TTC549 (cell line): ENCODE data around the gene NELL1.

ENCODE experiments used
- FAIRE-seq: peaks from 2 replicates; lab custom pipeline; 2012; peaks lifted over from hg19 to GRCh38; lab: Jason Lieb, UNC

The NELL1 gene

DNA sequence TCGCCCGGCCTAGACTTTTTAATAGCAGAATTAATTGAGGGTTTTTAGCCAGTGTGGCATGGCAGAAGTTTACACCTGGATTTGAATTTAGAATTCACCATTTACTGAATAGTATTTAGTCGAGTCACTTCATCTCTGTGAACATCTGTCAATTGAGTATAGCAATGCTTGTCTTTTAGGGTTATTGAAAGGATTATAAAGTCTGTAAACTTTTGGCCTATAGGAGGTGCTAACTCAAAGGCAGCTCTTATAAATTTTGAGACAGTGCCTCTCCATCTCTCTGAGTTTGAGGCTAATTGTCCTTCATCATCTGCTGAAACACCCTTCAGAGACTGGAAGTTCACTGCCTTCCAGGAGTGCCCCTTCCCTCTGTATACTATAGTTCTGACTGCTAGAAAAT lies 205.0 kb downstream of the NELL1 start:
- FAIRE-seq = no peak

DNA sequence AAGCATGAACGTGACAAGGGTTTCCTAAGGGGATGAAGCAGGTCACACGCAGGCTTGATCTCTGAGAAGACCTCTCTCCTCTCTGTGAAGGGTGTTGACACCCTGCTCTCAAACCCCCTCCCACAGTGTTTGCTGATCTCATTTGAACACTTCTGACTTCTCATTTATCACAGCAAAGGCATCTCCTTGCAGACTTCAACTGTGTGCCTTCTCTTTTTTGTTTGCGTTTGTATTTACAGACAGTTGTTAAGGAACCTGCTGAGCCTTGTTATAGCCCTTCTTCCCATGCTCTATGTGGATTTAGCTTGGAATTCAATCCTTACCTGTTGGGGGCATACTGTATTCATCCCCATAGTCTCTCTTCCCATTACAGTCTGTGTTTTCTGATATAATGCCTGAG lies 206.5 kb downstream of the NELL1 start:
- FAIRE-seq = no peak

DNA sequence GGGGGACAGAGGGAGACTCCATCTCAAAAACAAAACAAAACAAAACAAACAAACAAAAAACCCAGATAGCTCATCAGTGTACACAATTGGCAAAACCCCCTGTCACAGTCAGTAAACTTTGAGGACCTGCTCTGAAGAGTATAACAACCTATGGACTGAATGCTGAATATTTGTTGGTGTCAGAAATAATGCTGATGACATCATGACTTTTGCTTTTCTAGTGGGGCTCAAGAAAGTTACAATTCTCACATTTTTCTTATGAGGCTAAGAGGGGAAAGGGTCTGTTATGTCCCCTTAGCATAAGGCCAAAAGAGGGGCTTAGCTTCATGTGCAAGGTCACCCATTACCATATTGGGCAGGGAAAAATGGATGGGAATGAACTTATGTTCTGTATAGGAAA lies 207.4 kb downstream of the NELL1 start:
- FAIRE-seq = no peak

DNA sequence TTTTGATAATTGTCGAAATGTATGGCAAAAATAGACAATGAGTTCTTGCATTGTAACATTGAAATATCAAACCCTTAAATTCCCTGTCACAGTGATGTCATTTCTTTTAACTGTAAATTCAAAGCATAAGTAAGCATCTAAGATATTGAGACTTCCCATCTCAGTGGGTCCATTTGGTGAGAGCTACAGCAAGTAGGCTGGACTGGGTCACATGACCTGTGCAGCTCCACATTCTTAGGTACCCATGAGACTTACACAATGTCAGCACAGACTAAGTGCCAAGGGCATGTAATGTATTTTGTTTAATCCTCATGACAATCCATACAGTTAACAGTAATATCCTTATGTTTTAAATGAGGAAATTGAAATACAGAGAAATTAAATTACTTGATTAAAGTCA lies 210.7 kb downstream of the NELL1 start:
- no peak for FAIRE-seq

DNA sequence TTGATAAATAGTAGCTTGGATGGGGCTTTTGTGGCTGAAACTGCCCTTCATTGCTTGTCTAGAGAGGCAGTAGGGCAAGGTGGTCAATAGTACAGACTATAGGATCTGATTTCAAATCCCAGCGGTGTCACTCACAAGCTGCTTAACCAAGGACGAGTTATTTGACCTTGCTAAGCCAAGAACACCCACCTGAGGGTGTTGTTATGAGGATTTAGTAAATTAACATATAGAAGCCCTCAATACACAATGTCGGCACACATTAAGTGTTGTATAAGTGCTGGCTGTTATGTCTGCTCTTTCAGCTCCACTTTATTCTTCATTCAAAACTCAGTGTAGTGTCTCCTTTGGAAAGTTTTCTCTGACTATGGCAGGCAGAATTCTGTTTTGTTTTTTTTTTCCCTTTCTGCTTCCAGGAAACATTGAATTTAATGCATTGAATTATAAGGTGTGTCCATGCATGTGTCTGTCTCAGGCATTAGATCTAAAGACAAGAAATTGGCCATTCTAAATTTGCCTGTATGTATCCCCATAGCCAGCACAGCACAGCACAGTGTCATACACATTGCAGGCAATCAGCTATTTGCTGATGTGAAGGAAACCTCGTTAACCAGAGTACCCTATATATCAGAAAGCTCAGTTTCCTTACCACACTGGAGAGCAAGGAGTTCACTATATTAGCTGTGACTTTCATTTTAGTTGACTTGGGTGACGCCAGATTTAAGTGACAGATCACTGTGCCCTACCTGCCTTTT lies 212.1 kb downstream of the NELL1 start:
- FAIRE-seq = no peak

DNA sequence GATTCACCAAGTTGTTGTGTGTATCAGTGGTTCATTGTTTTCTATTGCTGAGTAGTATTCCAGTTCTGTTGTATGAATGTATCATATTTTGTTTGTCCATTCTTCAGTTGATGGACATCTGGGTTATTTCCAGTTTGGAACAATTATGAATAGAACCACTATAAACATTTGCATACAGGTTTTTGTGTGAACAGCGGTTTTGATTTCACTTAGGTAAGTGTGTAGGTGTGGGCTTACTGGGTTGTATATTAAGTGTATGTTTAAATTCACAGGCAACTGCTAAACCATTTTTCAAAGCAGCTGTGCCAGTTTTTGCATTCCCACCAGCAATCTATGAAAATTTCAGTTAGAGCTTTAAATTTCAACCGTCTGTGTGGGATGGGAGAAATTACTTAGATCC lies 217.8 kb downstream of the NELL1 start:
- FAIRE-seq = no peak

DNA sequence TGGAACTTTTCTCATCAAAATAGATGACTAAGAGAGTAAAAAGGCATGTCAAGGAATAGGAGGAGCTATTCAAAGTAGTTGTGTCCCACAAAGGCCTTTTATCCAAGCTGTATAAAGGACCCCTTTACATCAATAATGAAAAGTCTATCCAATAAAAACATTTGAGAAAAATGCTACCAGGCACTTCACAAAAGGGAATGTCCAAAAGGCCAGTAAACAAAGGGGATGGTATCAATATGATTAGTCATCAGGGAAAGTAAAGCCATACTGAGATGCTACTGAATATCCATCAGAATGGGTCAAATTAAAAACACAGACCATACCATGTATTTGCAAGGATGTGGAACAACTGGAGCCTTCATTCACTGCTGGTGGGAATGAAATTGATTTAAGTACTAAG lies 224.9 kb downstream of the NELL1 start:
- no peak for FAIRE-seq

DNA sequence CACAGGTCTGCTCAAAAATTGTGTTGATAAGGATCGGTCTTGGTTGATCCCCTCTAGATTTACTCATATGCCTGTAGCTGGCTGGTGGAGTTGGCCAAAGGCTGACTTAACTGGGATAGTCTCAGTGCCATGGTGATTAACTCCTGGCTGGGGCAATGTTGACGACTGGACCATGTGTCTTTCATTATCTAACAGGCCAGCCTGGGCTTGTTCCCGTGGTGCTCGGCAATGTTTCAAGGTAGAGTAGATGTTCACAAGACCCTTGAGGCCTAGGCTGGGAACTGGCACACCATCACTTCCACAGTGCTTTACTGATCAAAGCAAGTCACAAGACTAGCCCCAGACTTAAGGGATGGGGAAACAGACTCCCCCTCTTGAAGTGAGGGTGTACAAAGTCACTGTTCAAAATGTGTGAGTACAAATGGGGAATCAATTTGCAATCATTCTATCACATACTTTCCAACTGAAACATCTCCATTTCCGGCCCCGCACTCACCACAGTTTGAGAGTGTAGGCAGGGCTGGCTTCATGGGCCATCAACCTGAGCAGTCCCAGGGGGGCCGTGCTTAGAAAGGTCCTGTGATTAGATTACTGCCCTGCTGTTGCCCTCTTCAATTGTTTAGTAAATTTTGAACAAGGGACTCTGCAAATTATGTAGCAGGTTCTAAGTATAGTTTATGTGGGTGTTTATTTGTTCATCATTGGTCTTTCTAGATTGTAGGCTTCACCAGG lies 240.8 kb downstream of the NELL1 start:
- no peak for FAIRE-seq

DNA sequence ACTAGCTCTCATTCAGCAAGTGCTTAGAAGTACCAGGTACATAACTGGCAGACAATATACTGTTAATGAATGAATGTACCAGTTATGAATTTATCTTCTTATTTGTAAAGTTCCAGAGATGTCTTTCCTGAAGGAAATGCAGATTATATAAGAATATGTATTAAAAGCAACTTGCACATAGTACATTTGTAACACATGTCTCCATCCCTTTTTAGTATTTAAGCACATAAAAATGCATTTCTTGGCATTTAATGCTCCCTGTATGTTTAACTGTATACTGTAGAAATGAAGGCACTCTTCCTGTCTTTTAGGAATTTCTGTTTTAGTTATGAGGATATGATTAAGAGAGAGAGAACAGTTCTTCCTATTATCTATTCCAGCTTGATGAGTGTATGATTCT lies 241.3 kb downstream of the NELL1 start:
- no peak for FAIRE-seq

DNA sequence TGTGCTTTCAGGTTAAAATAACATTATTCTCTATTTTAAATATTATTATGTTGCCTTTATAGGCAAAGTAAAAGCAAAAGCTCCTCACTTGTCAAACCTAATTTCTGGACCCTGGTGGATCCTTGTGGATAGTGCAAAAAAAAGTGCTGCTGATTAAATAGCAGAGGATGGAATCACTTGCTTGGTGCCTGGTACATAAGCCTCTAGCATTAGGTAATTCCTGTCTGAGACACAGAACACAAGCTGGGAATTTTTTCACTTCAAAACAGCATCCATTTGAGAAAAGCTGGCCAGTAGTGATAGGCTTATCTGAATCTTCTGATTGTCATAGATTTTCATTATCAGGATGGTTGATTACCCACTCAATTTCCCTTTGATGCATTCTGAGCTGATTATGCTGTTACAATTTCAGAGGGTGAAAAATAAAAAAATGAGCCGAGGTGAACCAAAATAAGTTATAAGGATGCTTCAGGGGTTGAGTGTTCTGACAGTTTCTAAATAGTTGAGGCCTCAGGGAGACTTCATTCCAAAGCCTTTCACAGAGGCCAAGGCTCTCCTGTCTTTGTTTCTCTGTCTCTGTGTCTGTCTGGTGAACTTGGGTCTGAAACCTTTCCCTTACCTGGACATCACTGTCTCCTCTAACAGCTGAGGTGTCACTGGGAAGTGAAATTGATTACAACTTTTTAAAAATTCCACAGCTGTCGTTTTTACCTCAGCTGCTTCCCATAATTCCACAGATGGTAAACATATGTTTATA lies 242.9 kb downstream of the NELL1 start:
- FAIRE-seq = no peak

DNA sequence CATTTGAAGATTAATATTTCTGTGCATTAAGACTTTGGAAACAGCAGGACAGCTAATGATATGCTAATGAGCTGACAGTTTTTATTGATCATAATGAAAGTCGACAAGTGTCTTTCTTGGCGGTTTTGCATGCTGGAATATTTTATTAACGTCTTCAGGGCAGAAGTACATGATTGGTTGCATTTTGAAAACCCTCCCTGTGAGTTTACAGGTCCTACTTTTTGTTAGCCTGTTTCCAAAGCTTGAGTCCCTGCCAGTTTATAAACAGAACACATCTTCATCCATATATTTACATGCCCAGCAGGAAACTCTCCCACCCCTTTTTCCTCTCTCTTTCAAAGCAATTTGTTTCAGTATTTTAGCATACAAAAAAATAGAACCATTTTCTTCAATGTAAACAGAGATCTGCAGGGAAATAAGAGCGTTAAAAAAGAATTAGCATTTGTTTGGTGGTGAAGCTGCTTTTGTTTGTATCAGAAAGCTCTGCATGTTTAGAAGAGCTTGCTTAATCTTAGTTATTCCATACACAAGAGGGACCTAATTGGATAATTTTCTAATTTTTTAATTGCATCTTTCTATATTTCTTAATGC lies 243.6 kb downstream of the NELL1 start:
- FAIRE-seq = no peak

DNA sequence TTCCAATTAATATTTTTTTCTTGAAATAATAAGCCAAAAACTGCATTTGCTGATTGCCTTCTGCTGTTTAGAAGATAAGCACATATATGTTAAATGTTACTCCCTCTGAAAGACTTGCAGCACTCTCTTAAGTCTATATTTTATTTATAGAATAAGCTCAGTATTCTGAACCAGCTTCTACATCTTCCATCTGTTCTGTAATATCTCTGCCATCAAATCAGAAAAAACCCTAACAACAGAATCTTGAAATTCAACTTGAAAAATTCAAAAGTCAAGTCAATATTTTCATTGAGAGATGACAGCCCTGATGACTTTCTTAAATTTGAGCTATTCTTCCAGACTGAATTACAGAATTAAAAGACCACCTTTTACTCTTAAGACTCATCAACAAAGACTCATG lies 247.9 kb downstream of the NELL1 start:
- no peak for FAIRE-seq

DNA sequence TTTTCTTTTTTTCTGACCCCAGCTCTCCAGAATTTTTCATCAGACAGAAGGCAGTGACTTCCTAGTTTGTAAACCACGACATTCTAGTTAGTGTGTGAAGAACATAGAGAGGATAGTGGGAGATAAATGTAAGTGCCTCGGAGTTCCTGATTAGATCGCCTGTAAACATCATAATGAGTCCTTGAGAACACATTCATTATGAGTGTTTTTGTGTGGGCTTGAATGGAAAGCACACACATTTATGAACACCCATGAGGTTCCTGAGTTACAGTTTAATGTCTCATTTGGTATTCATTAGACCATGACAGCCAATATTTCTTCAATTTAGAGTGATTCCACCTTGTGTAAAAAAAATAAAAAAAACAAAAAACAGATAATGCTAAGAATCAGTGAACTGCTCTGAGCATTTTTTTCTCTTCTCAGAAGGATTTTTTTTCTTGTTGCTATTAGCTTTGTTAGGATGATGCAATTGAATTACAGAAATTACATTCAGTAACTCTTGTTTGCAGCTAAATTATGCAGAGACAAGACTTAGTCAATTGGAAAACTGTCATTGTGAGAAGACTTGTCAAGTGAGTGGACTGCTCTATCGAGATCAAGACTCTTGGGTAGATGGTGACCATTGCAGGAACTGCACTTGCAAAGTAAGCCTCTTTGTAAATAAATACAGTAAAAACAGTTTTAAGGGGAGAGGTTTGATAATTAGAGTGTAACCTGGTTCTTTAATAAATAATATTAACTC lies 257.6 kb downstream of the NELL1 start:
- no peak for FAIRE-seq

DNA sequence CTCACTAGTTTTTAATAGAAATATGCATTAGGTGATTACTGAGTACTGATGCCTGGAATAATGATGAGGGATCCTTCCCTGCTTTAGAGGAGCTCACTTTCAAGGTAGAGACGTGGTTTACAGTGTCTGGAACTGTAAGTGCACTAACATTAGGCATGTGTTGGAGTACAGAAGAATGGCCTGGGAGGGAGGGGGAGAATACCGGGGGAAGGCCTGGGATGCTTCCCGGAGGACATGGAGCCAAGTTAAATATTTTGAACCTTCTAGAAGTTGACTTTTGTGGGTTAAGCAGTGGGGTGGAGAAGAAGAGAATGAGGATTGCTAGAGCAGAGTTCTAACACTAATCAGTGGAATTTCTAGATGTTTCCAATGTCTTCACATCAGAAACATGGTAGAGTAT lies 261.6 kb downstream of the NELL1 start:
- FAIRE-seq = no peak

DNA sequence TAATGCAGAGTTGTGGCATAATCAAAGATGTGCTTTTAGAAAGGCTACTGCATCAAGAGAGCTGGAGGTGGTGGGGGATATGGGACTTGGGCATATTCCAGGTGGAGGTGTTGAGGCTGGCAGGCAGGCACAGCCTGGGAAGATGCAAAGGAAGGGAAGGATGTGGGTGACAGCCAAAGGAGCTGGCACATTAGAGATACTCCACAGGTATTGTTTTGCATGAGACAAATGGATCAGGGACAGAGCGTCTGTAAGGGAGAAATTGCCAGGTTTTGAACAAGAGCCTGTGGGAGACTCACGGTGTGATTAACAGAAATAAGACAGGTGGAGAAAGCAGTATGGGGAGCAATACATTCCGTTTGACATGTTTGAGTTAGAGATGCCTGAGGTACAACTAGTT lies 263.7 kb downstream of the NELL1 start:
- FAIRE-seq = no peak

DNA sequence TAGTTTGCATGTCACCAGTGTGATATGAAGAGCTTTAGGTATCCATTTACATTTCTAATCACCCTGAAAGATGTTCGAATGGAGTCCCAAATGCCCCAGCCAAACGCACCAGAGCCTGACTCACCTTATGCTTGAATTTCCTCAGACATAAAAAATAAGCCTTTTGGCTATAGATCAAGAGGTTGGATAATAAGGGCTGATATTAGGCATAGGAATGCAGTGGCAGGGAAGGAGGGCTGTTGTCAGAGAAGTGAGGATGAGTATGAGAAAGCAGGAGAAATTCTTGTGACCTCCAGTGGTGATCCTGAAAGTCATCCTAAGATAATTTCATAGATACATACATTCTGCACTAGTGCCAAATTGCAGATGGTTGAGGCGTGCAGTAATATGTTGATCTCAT lies 264.6 kb downstream of the NELL1 start:
- FAIRE-seq = no peak

DNA sequence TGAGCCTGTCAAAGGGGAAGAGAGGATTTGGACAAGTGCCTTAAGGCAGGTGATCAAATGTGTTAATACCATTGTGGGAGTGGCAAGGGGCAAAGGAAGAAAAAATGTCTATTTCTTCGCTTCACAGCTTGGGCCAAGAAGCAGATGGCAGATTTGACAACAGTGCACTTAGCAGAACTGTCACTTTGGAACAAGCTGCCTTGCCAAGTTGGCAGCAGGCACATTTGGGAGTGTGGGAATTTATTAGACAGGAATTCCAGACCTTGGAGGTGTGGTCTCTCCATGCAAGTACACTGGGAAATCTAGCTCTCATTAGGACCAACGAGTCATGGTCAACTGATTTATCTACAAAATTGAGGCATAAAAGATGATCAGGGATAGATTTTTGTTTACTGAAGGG lies 265.1 kb downstream of the NELL1 start:
- no peak for FAIRE-seq

DNA sequence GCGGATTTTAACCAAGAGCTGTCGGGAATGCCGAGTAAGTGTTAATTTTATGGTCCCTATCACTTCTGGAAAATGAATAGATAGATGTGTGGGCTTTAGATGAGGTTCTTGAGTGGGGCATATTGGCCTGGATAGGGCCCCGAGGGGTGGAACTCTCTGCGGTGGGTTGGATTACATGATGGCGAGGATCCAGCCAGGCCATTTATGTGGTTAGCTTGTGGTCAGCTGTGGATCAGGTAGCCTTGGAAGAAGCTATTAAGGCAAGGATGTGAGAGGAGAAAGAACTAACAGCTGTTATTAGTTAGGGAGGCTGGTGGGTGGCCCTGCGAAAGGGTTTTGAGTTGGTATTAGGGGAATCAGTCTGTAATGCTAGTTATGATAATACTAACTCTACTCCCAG lies 268.4 kb downstream of the NELL1 start:
- no peak for FAIRE-seq

DNA sequence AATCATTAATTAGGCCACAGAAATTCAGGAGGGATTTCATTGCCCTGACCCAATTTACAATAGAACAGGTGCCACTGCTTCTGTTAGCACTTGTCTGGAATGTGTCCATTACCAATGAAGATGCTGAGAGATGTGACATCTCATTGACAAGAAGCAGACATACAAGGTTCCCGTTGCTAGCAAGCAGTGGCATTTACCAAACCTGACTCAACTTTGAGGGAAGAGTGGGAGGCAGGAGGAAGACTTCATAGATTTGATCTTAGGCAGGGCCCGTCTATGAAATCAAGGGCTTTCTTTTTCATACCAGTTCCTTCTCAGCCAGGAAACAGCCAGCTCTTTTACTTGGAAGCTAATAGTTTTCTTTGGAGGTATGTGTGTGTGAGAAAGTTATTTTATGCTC lies 280.2 kb downstream of the NELL1 start:
- FAIRE-seq = no peak

DNA sequence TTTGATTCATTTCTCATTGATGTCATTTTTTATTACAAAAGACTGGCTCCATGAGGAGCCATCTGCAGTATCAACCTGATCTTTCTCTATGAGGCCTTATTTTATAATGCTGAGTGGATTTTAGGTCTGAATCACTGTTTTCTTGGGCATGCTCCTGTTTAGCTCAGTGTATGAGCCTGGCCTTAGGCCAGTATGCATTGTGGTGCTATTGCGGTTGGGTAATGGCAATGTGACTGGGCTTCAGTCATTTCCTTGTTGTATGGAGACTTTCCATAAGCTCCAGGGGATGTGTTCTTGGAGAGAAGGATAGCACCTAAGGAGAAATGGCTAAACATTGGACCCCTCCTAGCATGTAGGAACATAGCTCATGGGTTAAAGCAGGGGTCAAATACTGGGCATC lies 293.2 kb downstream of the NELL1 start:
- no peak for FAIRE-seq

DNA sequence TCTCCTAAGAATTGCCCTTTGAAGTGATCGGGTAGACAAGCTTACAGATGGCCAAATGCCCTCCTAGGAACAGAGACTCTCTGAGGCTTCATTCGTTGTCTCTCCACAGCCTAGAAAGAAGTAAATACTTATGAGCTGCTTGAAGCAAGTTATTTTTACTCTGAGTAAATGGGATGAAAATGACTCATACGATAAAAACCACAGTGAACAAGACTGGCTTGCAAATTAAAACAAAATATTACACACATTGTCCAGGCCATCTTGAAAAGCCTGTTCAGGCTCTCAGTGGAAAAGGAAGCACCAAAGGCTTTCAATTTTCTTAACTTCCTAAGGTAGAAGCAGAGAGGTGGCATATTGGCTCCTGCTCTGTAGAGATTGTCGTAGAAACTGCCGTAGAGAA lies 294.2 kb downstream of the NELL1 start:
- FAIRE-seq = no peak

DNA sequence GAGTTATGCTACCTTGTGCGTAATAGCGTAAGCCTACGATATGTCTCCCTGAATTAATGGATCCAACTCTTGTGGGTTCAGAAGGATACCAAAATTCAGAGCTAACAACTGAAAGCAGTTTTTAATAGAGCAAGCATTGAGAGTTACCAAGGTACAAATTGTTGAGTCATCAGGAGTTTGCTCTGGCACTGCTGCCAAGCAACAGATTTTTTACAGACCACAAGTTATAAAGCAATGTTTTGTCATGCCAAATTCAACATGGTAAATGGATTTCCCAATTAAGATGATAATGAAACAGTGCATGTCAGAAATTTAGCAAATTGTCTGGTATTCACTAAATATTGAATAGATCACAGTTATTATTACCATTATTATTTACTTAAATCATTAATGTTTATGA lies 295.6 kb downstream of the NELL1 start:
- no peak for FAIRE-seq
